HepG2 (cell line): ENCODE measurements around the gene LMF2. TPM values are rescaled to one million over a fixed set of nuclear protein-coding genes. Genes with fewer than 3 reads are reported as not detected.

Experiments used
- AKAP8 ChIP-seq: sonication (generic); formaldehyde crosslinking; IDR thresholded peaks from 2 replicates; pipeline ENCODE4 v1.5.1; 2020; ENCODE audit warnings: mild to moderate bottlenecking, missing genetic modification reagents
- E2F1 ChIP-seq: sonication (generic); formaldehyde crosslinking; IDR thresholded peaks from 2 replicates; pipeline ENCODE4 v1.5.0; 2020; ENCODE audit warnings: missing genetic modification reagents
- HMG20B ChIP-seq: conservative IDR thresholded peaks from 2 replicates; pipeline ENCODE4 v1.6.1; 2016; ENCODE audit warnings: missing genetic modification reagents, missing compliant biosample characterization
- KDM5B ChIP-seq: sonication (generic); formaldehyde crosslinking; IDR thresholded peaks from 2 replicates; pipeline ENCODE4 v1.4.0; 2020; ENCODE audit warnings: missing genetic modification reagents, mild to moderate bottlenecking, borderline replicate concordance
- PAWR ChIP-seq: sonication (generic); formaldehyde crosslinking; IDR thresholded peaks from 2 replicates; pipeline ENCODE4 v1.4.0; 2020; ENCODE audit warnings: missing genetic modification reagents, mild to moderate bottlenecking, borderline replicate concordance
- POLR2G ChIP-seq: fragments of 200-400 bp; formaldehyde crosslinking; IDR thresholded peaks from 2 replicates; pipeline ENCODE4 v1.6.1; 2018; ENCODE audit warnings: mild to moderate bottlenecking, low read depth, low read length, moderate library complexity
- SAP130 ChIP-seq: IDR thresholded peaks from 2 replicates; pipeline ENCODE4 v1.6.1; 2016; ENCODE audit warnings: low read depth
- YY1 ChIP-seq: IDR thresholded peaks from 2 replicates; pipeline ENCODE4 v1.6.1; 2011; ENCODE audit warnings: low read length, low read depth, moderate library complexity, mild to moderate bottlenecking; ENCODE audit not compliant: insufficient read depth, insufficient replicate concordance
- ZBTB10 ChIP-seq: sonication (generic); formaldehyde crosslinking; IDR thresholded peaks from 2 replicates; pipeline ENCODE4 v1.4.0; 2020; ENCODE audit warnings: missing genetic modification reagents, borderline replicate concordance
- ZBTB8A ChIP-seq: sonication (generic); formaldehyde crosslinking; IDR thresholded peaks from 2 replicates; pipeline ENCODE4 v1.4.0; 2020; ENCODE audit warnings: mild to moderate bottlenecking, low read depth, missing genetic modification reagents, borderline replicate concordance
- ZFP91 ChIP-seq: sonication (generic); formaldehyde crosslinking; IDR thresholded peaks from 2 replicates; pipeline ENCODE4 v1.9.0; 2022; ENCODE audit warnings: missing genetic modification reagents, mild to moderate bottlenecking, borderline replicate concordance
- ZNF18 ChIP-seq: sonication (generic); formaldehyde crosslinking; IDR thresholded peaks from 2 replicates; pipeline ENCODE4 v1.8.0; 2022; ENCODE audit warnings: mild to moderate bottlenecking, missing genetic modification reagents; ENCODE audit not compliant: insufficient replicate concordance
- ZNF598 ChIP-seq: sonication (generic); formaldehyde crosslinking; IDR thresholded peaks from 2 replicates; pipeline ENCODE4 v1.5.1; 2020; ENCODE audit warnings: mild to moderate bottlenecking, missing genetic modification reagents, borderline replicate concordance
- ZNF607 ChIP-seq: sonication (generic); formaldehyde crosslinking; IDR thresholded peaks from 2 replicates; pipeline ENCODE4 v1.5.1; 2020; ENCODE audit warnings: missing genetic modification reagents, mild to moderate bottlenecking, borderline replicate concordance
- ZNF687 ChIP-seq: sonication (generic); formaldehyde crosslinking; IDR thresholded peaks from 2 replicates; pipeline ENCODE4 v1.5.1; 2020; ENCODE audit warnings: mild to moderate bottlenecking, missing genetic modification reagents, moderate library complexity
- polyA plus RNA-seq, 8 experiments: library from polyadenylated mRNA; depleted of rRNA in 3 of 8; stranded (reverse) in 7 of 8; unstranded in 1 of 8; fragments of >200 nt; fragmentation: Illumina TruSeq in 4 of 8; extraction: Trizol in 4 of 8; gene quantifications; 2 replicates each; pipeline versions ENCODE4 v1.2.1 to v1.2.3, GENCODE V29; 2011 to 2016; ENCODE audit warnings: low read depth in 4 of 8, missing spikeins in 1 of 8, mixed read lengths in 1 of 8; ENCODE audit not compliant: insufficient read depth in 1 of 8
- total RNA-seq, 5 experiments: library from RNA; depleted of rRNA; stranded (reverse); fragments of >200 nt; fragmentation: Illumina TruSeq; extraction: Trizol; gene quantifications; 2 replicates each; pipeline ENCODE4 v1.2.3, GENCODE V29; 2016; ENCODE audit warnings: low read depth in 1 of 5

Gene LMF2
- total and polyA plus RNA-seq, 2 of the 13 experiments (the other 11 are each of a cell fraction or from before 2014, with no cell fraction given) = 23.3 to 30.6 TPM

GRCh38 chr22:50531962-50532674 is 24.6 kb upstream of the LMF2 start (continued):
- TF ChIP-seq ZNF687 (CRISPR knock-in tag) = peak; percentile 59
- TF ChIP-seq E2F1 = no peak
- TF ChIP-seq KDM5B = peak; percentile 53; the same call in 1 of the 2 replicates
- peak; percentile 21; the same call in 1 of the 2 replicates for TF ChIP-seq POLR2G
- no peak for TF ChIP-seq HMG20B (CRISPR knock-in tag)
- peak; percentile 18 for TF ChIP-seq YY1
- TF ChIP-seq ZNF18 = peak; percentile 28
- TF ChIP-seq ZBTB10 (CRISPR knock-in tag) = peak; percentile 66; the same call in 1 of the 2 replicates
- 0 out of 2 replicates have a peak, but pooled peaks have one; percentile 2 for TF ChIP-seq ZNF607 (CRISPR knock-in tag)
- TF ChIP-seq AKAP8 (CRISPR knock-in tag) = peak; percentile 98
- TF ChIP-seq ZBTB8A (CRISPR knock-in tag) = no peak
- TF ChIP-seq PAWR = no peak
- peak; percentile 23; the same call in 1 of the 2 replicates for TF ChIP-seq SAP130 (CRISPR knock-in tag)
- TF ChIP-seq ZFP91 (CRISPR knock-in tag) = peak; percentile 20; the same call in 1 of the 2 replicates
- TF ChIP-seq ZNF598 (CRISPR knock-in tag) = 0 out of 2 replicates have a peak, but pooled peaks have one; percentile 45
